ENCODE results near the gene DPM1.

Gene DPM1

GRCh38 chr20:50977066-50978021 lies 19.0 kb upstream of the DPM1 start:
- Histone ChIP-seq H3K27ac (ENCODE audit: low read length) (no peak overlapping the region), H3K4me1 (ENCODE audit: control insufficient read depth in 1 of 2, insufficient read depth in 2 of 2, low read length in 2 of 2) (peaks cover 0 to 4% of the 10 kb centered on the region in 2 donors), H3K4me3 (ENCODE audit: low read depth in 1 of 2, low read length in 2 of 2) (no peak overlapping the region), H3K36me3 (ENCODE audit: control insufficient read depth in 1 of 2, insufficient read depth in 2 of 2, low read length in 2 of 2) (no peaks in the 10 kb centered on the region), H3K27me3 (ENCODE audit: low read depth, low read length) (no peaks in the 10 kb centered on the region), H3K9me3 (ENCODE audit: control insufficient read depth in 1 of 2, low read length in 2 of 2) (no peaks in the 10 kb centered on the region)

- Histone ChIP-seq H3K27ac (ENCODE audit: low read length) (no peak overlapping the region), H3K27me3 (ENCODE audit: low read depth, low read length) (no peaks in the 10 kb centered on the region), H3K4me3 (ENCODE audit: low read depth in 1 of 2, low read length in 2 of 2) (no peak overlapping the region), H3K9me3 (ENCODE audit: control insufficient read depth in 1 of 2, low read length in 2 of 2) (no peaks in the 10 kb centered on the region), H3K4me1 (ENCODE audit: control insufficient read depth in 1 of 2, insufficient read depth in 2 of 2, low read length in 2 of 2) (no peaks in the 10 kb centered on the region), H3K36me3 (ENCODE audit: control insufficient read depth in 1 of 2, insufficient read depth in 2 of 2, low read length in 2 of 2) (no peaks in the 10 kb centered on the region)
Measured at GRCh38 chr20:50975701-50976330, 17.5 kb upstream of the DPM1 start.

- no peak overlapping the region for H3K4me3 ChIP-seq (ENCODE audit: low read depth in 1 of 2, low read length in 2 of 2)
Measured at GRCh38 chr20:50969912-50970311, 11.6 kb upstream of the DPM1 start.

GRCh38 chr20:50969435-50969834 lies 11.1 kb upstream of the DPM1 start:
- Histone ChIP-seq H3K4me1 (ENCODE audit: control insufficient read depth in 1 of 2, insufficient read depth in 2 of 2, low read length in 2 of 2) (no peaks in the 10 kb centered on the region), H3K9me3 (ENCODE audit: control insufficient read depth in 1 of 2, low read length in 2 of 2) (no peaks in the 10 kb centered on the region), H3K27ac (ENCODE audit: low read length) (no peak overlapping the region), H3K36me3 (ENCODE audit: control insufficient read depth in 1 of 2, insufficient read depth in 2 of 2, low read length in 2 of 2) (no peaks in the 10 kb centered on the region), H3K27me3 (ENCODE audit: low read depth, low read length) (no peaks in the 10 kb centered on the region), H3K4me3 (ENCODE audit: low read depth in 1 of 2, low read length in 2 of 2) (no peak overlapping the region)

More at GRCh38 chr20:50969912-50970311, 11.6 kb upstream of the DPM1 start:
- Histone ChIP-seq H3K27me3 (ENCODE audit: low read depth, low read length) (no peaks in the 10 kb centered on the region), H3K27ac (ENCODE audit: low read length) (no peak overlapping the region), H3K4me1 (ENCODE audit: control insufficient read depth in 1 of 2, insufficient read depth in 2 of 2, low read length in 2 of 2) (no peaks in the 10 kb centered on the region), H3K9me3 (ENCODE audit: control insufficient read depth in 1 of 2, low read length in 2 of 2) (no peaks in the 10 kb centered on the region), H3K36me3 (ENCODE audit: control insufficient read depth in 1 of 2, insufficient read depth in 2 of 2, low read length in 2 of 2) (no peaks in the 10 kb centered on the region)

DNA sequence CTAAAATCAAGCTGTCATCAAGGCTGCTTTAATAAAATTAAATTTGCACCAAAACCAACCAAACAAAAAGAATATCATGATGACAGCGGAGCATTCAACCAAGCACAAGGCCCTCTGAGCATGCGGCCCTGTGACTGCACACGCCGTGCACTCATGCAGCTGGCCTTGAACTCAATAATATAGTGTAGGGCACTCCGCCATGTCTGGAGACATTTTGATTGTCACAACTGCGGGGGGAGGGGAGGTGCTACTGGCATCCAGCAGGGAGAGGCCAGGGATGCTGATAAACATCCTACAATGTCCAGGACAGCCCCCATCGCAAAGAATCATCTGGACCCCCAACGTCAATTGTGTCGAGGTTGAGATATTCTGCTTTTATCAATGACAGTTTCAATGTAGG lies 10.0 kb upstream of the DPM1 start:
- Histone ChIP-seq H3K27me3 (ENCODE audit: low read depth, low read length) (no peaks in the 10 kb centered on the region), H3K27ac (ENCODE audit: low read length) (no peak overlapping the region), H3K4me1 (ENCODE audit: control insufficient read depth in 1 of 2, insufficient read depth in 2 of 2, low read length in 2 of 2) (no peaks in the 10 kb centered on the region), H3K36me3 (ENCODE audit: control insufficient read depth in 1 of 2, insufficient read depth in 2 of 2, low read length in 2 of 2) (no peaks in the 10 kb centered on the region), H3K9me3 (ENCODE audit: control insufficient read depth in 1 of 2, low read length in 2 of 2) (no peaks in the 10 kb centered on the region), H3K4me3 (ENCODE audit: low read depth in 1 of 2, low read length in 2 of 2) (no peak overlapping the region)

- no peaks in the 10 kb centered on the region for H3K4me1 ChIP-seq (ENCODE audit: control insufficient read depth in 1 of 2, insufficient read depth in 2 of 2, low read length in 2 of 2)
- no peak overlapping the region for H3K4me3 ChIP-seq (ENCODE audit: low read depth in 1 of 2, low read length in 2 of 2)
- no peaks in the 10 kb centered on the region for H3K27me3 ChIP-seq (ENCODE audit: low read depth, low read length)
- H3K9me3 ChIP-seq (ENCODE audit: control insufficient read depth in 1 of 2, low read length in 2 of 2), result no peaks in the 10 kb centered on the region
- H3K36me3 ChIP-seq (ENCODE audit: control insufficient read depth in 1 of 2, insufficient read depth in 2 of 2, low read length in 2 of 2), result no peaks in the 10 kb centered on the region
- no peak overlapping the region for H3K27ac ChIP-seq (ENCODE audit: low read length)
Measured at GRCh38 chr20:50967586-50967985, 9.3 kb upstream of the DPM1 start.

- H3K27ac ChIP-seq (ENCODE audit: low read length), result no peak overlapping the region
- H3K36me3 ChIP-seq (ENCODE audit: control insufficient read depth in 1 of 2, insufficient read depth in 2 of 2, low read length in 2 of 2), result peaks cover 0 to 26% of the 10 kb centered on the region in 2 donors
- peaks cover 12 to 54% of the 10 kb centered on the region in 2 donors for H3K4me1 ChIP-seq (ENCODE audit: control insufficient read depth in 1 of 2, insufficient read depth in 2 of 2, low read length in 2 of 2)
- no peaks in the 10 kb centered on the region for H3K27me3 ChIP-seq (ENCODE audit: low read depth, low read length)
- H3K4me3 ChIP-seq (ENCODE audit: low read depth in 1 of 2, low read length in 2 of 2), result peak overlapping the region; percentile 95 to 99
- no peaks in the 10 kb centered on the region for H3K9me3 ChIP-seq (ENCODE audit: control insufficient read depth in 1 of 2, low read length in 2 of 2)
Measured at GRCh38 chr20:50959543-50960126, 1.3 kb upstream of the DPM1 start.

GRCh38 chr20:50958615-50959542 lies 547 bp upstream of the DPM1 start, which contains the start of gene MOCS3:
Gene MOCS3, plus strand, starts transcription at chr20:50958818. Its CDS starts 25 bp downstream, at chr20:50958843.
- peak within 1 kb of the TSS; percentile 95 to 99 for H3K4me3 ChIP-seq (ENCODE audit: low read depth in 1 of 2, low read length in 2 of 2)
- H3K27ac ChIP-seq (ENCODE audit: low read length), result peak within 1 kb of the TSS; percentile 98
- H3K36me3 ChIP-seq (ENCODE audit: control insufficient read depth in 1 of 2, insufficient read depth in 2 of 2, low read length in 2 of 2), result peaks cover 0 to 28% of the 10 kb centered on the region in 2 donors
- H3K9me3 ChIP-seq (ENCODE audit: control insufficient read depth in 1 of 2, low read length in 2 of 2), result no peaks in the 10 kb centered on the region
- H3K4me1 ChIP-seq (ENCODE audit: control insufficient read depth in 1 of 2, insufficient read depth in 2 of 2, low read length in 2 of 2), result peaks cover 12 to 54% of the 10 kb centered on the region in 2 donors
- H3K27me3 ChIP-seq (ENCODE audit: low read depth, low read length), result no peaks in the 10 kb centered on the region

GRCh38 chr20:50957276-50957675 lies 1.1 kb downstream of the DPM1 start:
- H3K4me3 ChIP-seq (ENCODE audit: low read depth in 1 of 2, low read length in 2 of 2), result peak overlapping the region; percentile 95 to 99

GRCh38 chr20:50953821-50954220 lies 4.5 kb downstream of the DPM1 start:
- Histone ChIP-seq H3K36me3 (ENCODE audit: control insufficient read depth in 1 of 2, insufficient read depth in 2 of 2, low read length in 2 of 2) (peaks cover 17 to 56% of the 10 kb centered on the region in 2 donors), H3K4me3 (ENCODE audit: low read depth in 1 of 2, low read length in 2 of 2) (no peak overlapping the region), H3K4me1 (ENCODE audit: control insufficient read depth in 1 of 2, insufficient read depth in 2 of 2, low read length in 2 of 2) (peaks cover 5 to 27% of the 10 kb centered on the region in 2 donors), H3K9me3 (ENCODE audit: control insufficient read depth in 1 of 2, low read length in 2 of 2) (no peaks in the 10 kb centered on the region), H3K27me3 (ENCODE audit: low read depth, low read length) (no peaks in the 10 kb centered on the region), H3K27ac (ENCODE audit: low read length) (no peak overlapping the region)

More at GRCh38 chr20:50957276-50957675, 1.1 kb downstream of the DPM1 start:
- Histone ChIP-seq H3K36me3 (ENCODE audit: control insufficient read depth in 1 of 2, insufficient read depth in 2 of 2, low read length in 2 of 2) (peaks cover 0 to 38% of the 10 kb centered on the region in 2 donors), H3K9me3 (ENCODE audit: control insufficient read depth in 1 of 2, low read length in 2 of 2) (no peaks in the 10 kb centered on the region), H3K27ac (ENCODE audit: low read length) (peak overlapping the region; percentile 98), H3K4me1 (ENCODE audit: control insufficient read depth in 1 of 2, insufficient read depth in 2 of 2, low read length in 2 of 2) (peaks cover 12 to 54% of the 10 kb centered on the region in 2 donors), H3K27me3 (ENCODE audit: low read depth, low read length) (no peaks in the 10 kb centered on the region)

All from muscle layer of duodenum (tissue), 2 donors.